NCI-H187 (cell line): ENCODE data around the gene SNRPD3.
"Not testable (repeated sequence)": the region's sequence is repeated elsewhere in the genome, so short reads cannot be mapped to it uniquely, and the experiment has no call there.

Experiments
- DNase-seq, 2 experiments: peaks; one replicate each; lab custom pipeline; 2025; lab: John Stamatoyannopoulos, UW

SNRPD3 gene

GRCh38 chr22:24555165-24556039 lies at the start of gene SNRPD3:
Gene SNRPD3, plus strand, starts transcription at chr22:24555999. Its CDS starts 1,676 bp downstream, at chr22:24557675.
- DNase-seq: peak; percentile 92 to 94

GRCh38 chr22:24506802-24507438 lies 48.9 kb upstream of the SNRPD3 start:
- peak; percentile 40 to 58 for DNase-seq

- DNase-seq: no peak
Measured at GRCh38 chr22:24507716-24508115, 48.1 kb upstream of the SNRPD3 start.

- no peak for DNase-seq
Measured at GRCh38 chr22:24510637-24511625, 44.9 kb upstream of the SNRPD3 start.

- DNase-seq: no peak
Measured at GRCh38 chr22:24512043-24512442, 43.8 kb upstream of the SNRPD3 start.

GRCh38 chr22:24513378-24514240 lies 42.2 kb upstream of the SNRPD3 start:
- DNase-seq: no peak

- DNase-seq: no peak
Measured at GRCh38 chr22:24514241-24515026, 41.4 kb upstream of the SNRPD3 start.

- DNase-seq: no peak
Measured at GRCh38 chr22:24515027-24515338, 40.8 kb upstream of the SNRPD3 start.

- no peak for DNase-seq
Measured at GRCh38 chr22:24516301-24516737, 39.5 kb upstream of the SNRPD3 start.

- no peak for DNase-seq
Measured at GRCh38 chr22:24517446-24517845, 38.4 kb upstream of the SNRPD3 start.

GRCh38 chr22:24518228-24518627 lies 37.6 kb upstream of the SNRPD3 start:
- no peak for DNase-seq

- no peak for DNase-seq
Measured at GRCh38 chr22:24518771-24519485, 36.9 kb upstream of the SNRPD3 start.

GRCh38 chr22:24519496-24519895 lies 36.3 kb upstream of the SNRPD3 start:
- DNase-seq: no peak

GRCh38 chr22:24521791-24522245 lies 34.0 kb upstream of the SNRPD3 start:
- DNase-seq: peak in 1 of 2 experiments; percentile 3

- DNase-seq: no peak
Measured at GRCh38 chr22:24523873-24524272, 31.9 kb upstream of the SNRPD3 start.

- no peak for DNase-seq
Measured at GRCh38 chr22:24525416-24526037, 30.3 kb upstream of the SNRPD3 start.

- no peak for DNase-seq
Measured at GRCh38 chr22:24526191-24526590, 29.6 kb upstream of the SNRPD3 start.

GRCh38 chr22:24529898-24530297 lies 25.9 kb upstream of the SNRPD3 start:
- no peak for DNase-seq

GRCh38 chr22:24530968-24531367 lies 24.8 kb upstream of the SNRPD3 start:
- not testable (repeated sequence) for DNase-seq
